PC-9 (cell line): ENCODE results near the gene SRGAP1. TPM values are rescaled to one million over a fixed set of nuclear protein-coding genes. Genes with fewer than 3 reads are reported as not detected.

Source experiments
- BruUV-seq: library from RNA; stranded (reverse); fragments of 400-500 nt; replicated peaks from 2 replicates; lab custom pipeline; 2021; lab: Mats Ljungman, UMichigan
- CTCF ChIA-PET: fragments of 300-600 bp; sonication (Branson Sonifier 250); formaldehyde crosslinking; loops from one replicate; lab custom pipeline; 2022; ENCODE audit warnings: antibody characterized with exemption; lab: Charles Lee
- POLR2A ChIA-PET: fragments of 300-600 bp; sonication (Branson Sonifier 250); formaldehyde crosslinking; loops from one replicate; lab custom pipeline; 2022; ENCODE audit warnings: antibody characterized with exemption; ENCODE audit not compliant: unreplicated experiment; lab: Charles Lee
- DNase-seq, 2 experiments: peaks; one replicate each; pipeline versions ENCODE4 v3.0.0 to v3.0.0-alpha.2; 2015 to 2022; ENCODE audit warnings: mixed read lengths in 1 of 2
- H2AFZ ChIP-seq: fragments of 200-600 bp; sonication (generic); 2 replicates; pipeline ENCODE4 v1.8.1; 2017; ENCODE audit warnings: antibody characterized with exemption
- H3F3A ChIP-seq: fragments of 200-600 bp; sonication (generic); 2 replicates; pipeline ENCODE4 v1.8.1; 2017; ENCODE audit warnings: antibody characterized with exemption, mild to moderate bottlenecking, low read depth; ENCODE audit not compliant: insufficient read depth
- H3K27ac ChIP-seq: fragments of 200-600 bp; sonication (generic); 2 replicates; pipeline ENCODE4 v1.6.1; 2016; ENCODE audit warnings: mixed run types
- H3K27me3 ChIP-seq: fragments of 200-600 bp; sonication (generic); 2 replicates; pipeline ENCODE4 v1.6.1; 2016; ENCODE audit warnings: low read depth, mixed run types; ENCODE audit not compliant: insufficient read depth
- H3K36me3 ChIP-seq: fragments of 200-600 bp; sonication (generic); 2 replicates; pipeline ENCODE4 v1.6.1; 2016; ENCODE audit warnings: low read depth, mixed run types
- H3K4me1 ChIP-seq: fragments of 200-600 bp; sonication (generic); replicated peaks from 2 replicates; pipeline ENCODE4 v1.6.1; 2016; ENCODE audit warnings: mixed run types; ENCODE audit not compliant: insufficient read depth
- H3K4me2 ChIP-seq: fragments of 200-600 bp; sonication (generic); 2 replicates; pipeline ENCODE4 v1.6.1; 2017; ENCODE audit warnings: mixed run types
- H3K4me3 ChIP-seq: fragments of 200-600 bp; sonication (generic); 2 replicates; pipeline ENCODE4 v1.6.1; 2016; ENCODE audit warnings: mixed run types
- H3K79me2 ChIP-seq: fragments of 200-600 bp; sonication (generic); 2 replicates; pipeline ENCODE4 v1.6.1; 2017; ENCODE audit warnings: low read depth, mixed run types
- H3K9me2 ChIP-seq: fragments of 200-600 bp; sonication (generic); 2 replicates; pipeline ENCODE4 v1.8.1; 2017; ENCODE audit warnings: mild to moderate bottlenecking; ENCODE audit not compliant: insufficient read depth
- H3K9me3 ChIP-seq: fragments of 200-600 bp; sonication (generic); 2 replicates; pipeline ENCODE4 v1.8.1; 2016; ENCODE audit warnings: low read depth; ENCODE audit not compliant: insufficient read depth
- H4K20me1 ChIP-seq: fragments of 200-600 bp; sonication (generic); 2 replicates; pipeline ENCODE4 v1.8.1; 2017; ENCODE audit not compliant: insufficient read depth
- CTCF ChIP-seq: fragments of 200-600 bp; sonication (generic); conservative IDR thresholded peaks from 2 replicates; pipeline ENCODE4 v1.6.1; 2017; ENCODE audit warnings: mixed run types, antibody characterized with exemption, mild to moderate bottlenecking, moderate library complexity
- EZH2 ChIP-seq: fragments of 200-600 bp; sonication (generic); IDR thresholded peaks from 2 replicates; pipeline ENCODE4 v1.8.0; 2017; ENCODE audit warnings: antibody characterized with exemption, low read depth
- intact Hi-C: fragments of 100-400 bp; cut with micrococcal nuclease; formaldehyde crosslinking; loops from one replicate; pipeline ENCODE4 v1.10.0; 2022; ENCODE audit not compliant: unreplicated experiment
- total RNA-seq: library from RNA; stranded (reverse); gene quantifications from 2 replicates; pipeline ENCODE4 v1.2.3, GENCODE V29; 2021

The SRGAP1 gene
- total RNA-seq, 1 experiment from 2014 or later, result 24.5 TPM

DNA sequence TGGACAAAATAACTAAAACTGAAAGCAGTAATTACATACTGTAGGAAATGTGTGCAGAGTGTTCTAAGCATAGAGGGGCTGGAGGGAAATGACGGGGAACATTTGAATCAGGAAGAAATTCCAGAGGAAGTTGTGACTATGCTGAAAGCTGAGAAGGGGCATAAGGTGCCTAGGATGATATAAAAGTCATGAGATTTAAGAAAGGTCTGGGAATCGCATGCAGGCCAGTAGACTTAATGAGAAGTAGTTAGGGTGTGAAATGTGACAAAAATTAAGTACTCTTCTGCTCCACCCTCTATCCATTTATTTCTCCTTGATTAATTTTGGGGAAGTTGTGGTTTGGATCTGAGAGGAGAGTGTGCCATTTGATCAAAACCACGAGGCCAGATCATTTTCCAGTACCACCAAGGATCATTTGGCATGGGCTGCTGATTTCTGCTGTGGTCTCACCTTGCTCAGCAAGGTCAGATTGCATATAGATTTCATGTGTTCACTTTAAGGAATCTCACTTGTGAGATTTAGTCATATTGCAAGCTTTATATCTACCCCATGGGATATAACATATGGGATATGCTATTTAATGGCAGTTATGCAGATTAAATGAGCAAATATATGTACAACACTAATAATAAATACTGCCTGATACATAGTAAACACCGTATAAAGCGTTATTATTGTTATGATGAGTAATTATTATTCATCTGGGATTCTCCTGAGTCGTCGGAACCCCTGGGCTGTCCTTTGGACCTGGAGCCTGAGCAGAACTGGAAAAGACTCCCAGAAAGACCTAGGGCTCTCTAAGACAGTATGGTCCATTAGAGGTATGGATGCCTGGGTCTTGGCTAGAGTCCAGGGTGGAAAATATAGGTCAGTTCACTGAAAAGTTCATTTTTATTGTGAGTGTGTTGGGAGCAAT lies 72.3 kb downstream of the SRGAP1 start:
- no peak overlapping the region for H2AFZ ChIP-seq

DNA sequence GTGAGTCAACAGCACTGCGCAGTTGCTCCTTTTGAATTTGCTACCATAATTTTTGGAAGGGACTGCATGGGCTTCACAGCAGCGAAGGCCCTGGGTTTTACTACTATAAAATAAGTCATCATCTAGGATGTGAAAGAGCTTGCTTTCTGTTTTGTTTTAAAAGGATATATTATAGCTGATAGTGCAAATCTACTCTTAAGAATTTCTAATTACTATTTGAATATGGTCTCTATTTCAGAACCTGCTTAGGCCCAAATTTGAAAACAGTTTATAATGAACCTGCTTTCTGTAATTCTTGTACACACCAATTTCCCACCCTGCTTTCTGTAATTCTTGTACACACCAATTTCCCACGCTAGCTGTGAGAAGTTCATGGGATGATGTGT lies 73.0 kb downstream of the SRGAP1 start:
- DNase-seq, result no peak
- Histone ChIP-seq H3K9me2 (no peaks in the 10 kb centered on the region), H3K9me3 (no peaks in the 10 kb centered on the region), H3F3A (peaks cover 58% of the 10 kb centered on the region), H2AFZ (no peak overlapping the region), H3K27ac (peak overlapping the region; percentile 97), H3K4me3 (peak overlapping the region; percentile 16), H3K4me2 (peak overlapping the region; percentile 64), H3K4me1 (peaks cover 86% of the 10 kb centered on the region), H4K20me1 (no peaks in the 10 kb centered on the region), H3K36me3 (0 out of 2 replicates have a peak, but pooled peaks cover 3% of the 10 kb centered on the region), H3K79me2 (peaks cover 82% of the 10 kb centered on the region), H3K27me3 (no peaks in the 10 kb centered on the region)
- intact Hi-C loops, result loop anchor here (10.0 kb wide), 3 partner anchors 267 to 757 kb away; no protein-coding TSS in a partner anchor
- TF ChIP-seq CTCF (no peak), EZH2 (no peak)
- ChIA-PET POLR2A (interaction anchor here (0.6 to 0.7 kb wide), 3 partner anchors 12 to 68 kb away, joined by 3 to 6 read pairs (median 3); no protein-coding TSS in a partner anchor), CTCF (no interaction called here)
- BruUV-seq, result TSS peak; percentile 89

More for the DNA sequence above, 72.3 kb downstream of the SRGAP1 start:
- Histone ChIP-seq H3K9me2 (no peaks in the 10 kb centered on the region), H3K4me3 (peak overlapping the region; percentile 16), H4K20me1 (no peaks in the 10 kb centered on the region), H3K79me2 (peaks cover 82% of the 10 kb centered on the region), H3K36me3 (0 out of 2 replicates have a peak, but pooled peaks cover 3% of the 10 kb centered on the region), H3F3A (peaks cover 58% of the 10 kb centered on the region), H3K4me2 (peak overlapping the region; percentile 64), H3K27ac (peak overlapping the region; percentile 97), H3K27me3 (no peaks in the 10 kb centered on the region), H3K4me1 (peaks cover 81% of the 10 kb centered on the region), H3K9me3 (no peaks in the 10 kb centered on the region)
- BruUV-seq, result no TSS peak
- intact Hi-C loops, result loop anchor here (10.0 kb wide), 3 partner anchors 268 to 758 kb away; no protein-coding TSS in a partner anchor
- POLR2A ChIA-PET, result interaction anchor here (0.6 to 0.7 kb wide), 2 partner anchors 40 to 261 kb away, joined by 3 to 6 read pairs; no protein-coding TSS in a partner anchor
- CTCF ChIA-PET, result interaction anchor here (1.4 kb wide), 2 partner anchors 56 to 72 kb away, joined by 3 to 8 read pairs; partner anchors contain the start of gene SRGAP1
- DNase-seq, result peak in 1 of 2 experiments; percentile 71
- TF ChIP-seq CTCF, result no peak
- TF ChIP-seq EZH2, result no peak
